GM18520 (cell line): ENCODE measurements around the gene NRXN3.

Source experiments
- ATAC-seq: cut with Tn5 transposase; IDR thresholded peaks from one replicate; pipeline ENCODE4 v1.9.1; 2021; ENCODE audit not compliant: unreplicated experiment

NRXN3 gene

GRCh38 chr14:79829405-79830166, 1659.4 kb downstream of the NRXN3 start:
- ATAC-seq, result no peak

- no peak for ATAC-seq
Observed at GRCh38 chr14:79831195-79831892, 1661.2 kb downstream of the NRXN3 start.

DNA sequence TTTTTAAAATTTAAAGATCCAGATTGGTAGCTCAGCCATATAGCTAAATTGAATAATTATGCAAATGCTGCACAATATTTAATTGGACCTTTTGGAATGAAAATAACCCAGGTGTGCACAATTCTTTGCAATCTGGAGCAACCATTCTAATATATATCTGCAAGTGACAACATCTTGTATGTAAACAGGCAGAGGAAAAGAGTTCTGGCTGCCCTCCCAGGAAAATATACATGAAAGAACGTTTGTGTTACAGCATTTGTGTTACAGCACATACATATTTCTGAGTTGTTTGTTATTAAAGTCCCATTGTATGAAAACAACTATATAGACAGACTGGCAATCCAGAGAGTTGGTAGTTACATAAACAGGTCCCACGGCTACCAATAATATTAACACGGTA, 1663.6 kb downstream of the NRXN3 start:
- ATAC-seq, result no peak

DNA sequence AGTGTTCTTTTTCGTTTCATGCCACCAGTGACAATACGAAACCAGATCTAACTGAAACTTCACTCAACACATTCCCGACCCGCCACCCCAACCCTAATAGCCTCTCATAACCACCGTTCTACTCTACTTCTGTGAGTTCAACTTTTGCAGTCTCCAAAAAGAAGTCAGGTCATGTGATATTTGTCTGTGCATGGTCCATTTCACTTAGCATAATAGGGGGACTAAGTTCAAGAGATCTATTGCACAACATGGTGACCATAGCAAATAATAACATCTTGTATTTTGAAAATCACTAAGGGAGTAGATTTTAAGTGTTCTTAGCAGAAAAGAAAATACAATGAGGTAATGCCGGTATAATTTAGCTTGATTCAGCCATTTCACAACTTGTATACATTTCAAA, 1664.7 kb downstream of the NRXN3 start:
- no peak for ATAC-seq

DNA sequence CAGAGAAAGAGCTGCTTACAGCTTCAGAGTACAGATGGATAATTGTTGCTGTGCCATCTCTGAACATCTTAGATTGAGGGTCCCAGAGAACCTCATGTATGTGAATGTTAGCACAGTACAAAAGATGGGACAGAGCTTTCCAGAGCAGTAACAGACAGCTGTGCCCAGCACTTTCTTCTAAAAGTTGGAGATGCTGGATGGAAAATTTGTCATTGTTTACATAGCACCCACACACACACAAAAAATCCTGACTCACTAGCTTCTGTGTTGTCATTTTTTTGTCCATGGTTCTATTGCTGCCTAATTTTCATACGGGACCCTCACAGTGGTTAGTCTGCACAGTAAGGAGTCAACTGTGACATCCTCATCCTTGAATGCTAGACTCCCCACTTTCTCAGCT, 1666.4 kb downstream of the NRXN3 start:
- no peak for ATAC-seq

DNA sequence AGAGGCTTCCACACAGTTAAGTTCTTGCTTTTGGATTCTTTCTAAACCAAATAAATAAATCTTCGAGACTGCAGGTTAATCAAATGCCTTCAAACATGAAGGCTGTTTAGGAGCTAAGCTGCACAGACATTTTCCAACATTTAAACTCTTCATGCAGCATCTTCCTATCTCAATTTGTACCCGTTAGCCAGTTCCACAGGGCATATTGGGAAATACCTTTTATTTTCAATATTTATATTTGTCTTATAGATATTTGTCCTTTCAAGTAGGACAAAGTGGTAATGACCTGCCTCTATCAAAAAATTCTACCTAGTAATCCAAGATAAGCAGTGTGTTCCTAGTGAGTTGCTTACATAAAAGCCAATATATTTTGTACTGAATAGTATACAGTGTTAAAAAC, 1667.5 kb downstream of the NRXN3 start:
- ATAC-seq, result no peak

- ATAC-seq, result no peak
Observed at GRCh38 chr14:79840103-79840502, 1669.9 kb downstream of the NRXN3 start.

DNA sequence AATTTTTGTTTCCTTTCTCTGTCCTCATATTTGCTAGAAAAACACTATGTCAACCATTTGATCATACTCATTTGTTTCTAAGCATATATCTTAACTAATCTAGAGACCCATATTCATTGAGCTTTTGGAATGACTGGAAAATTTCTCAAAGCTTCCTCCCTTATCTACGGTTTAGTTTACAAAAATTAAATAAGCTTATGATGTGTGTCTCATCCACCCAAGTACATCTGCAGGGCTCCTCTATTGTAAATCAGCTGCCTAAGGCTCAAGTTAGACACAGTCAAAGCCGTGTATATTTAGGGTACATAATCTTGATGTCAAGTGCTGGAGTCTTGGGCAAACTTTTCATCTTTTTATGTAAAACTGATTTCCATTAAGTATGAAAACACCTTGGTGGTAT, 1670.7 kb downstream of the NRXN3 start:
- no peak for ATAC-seq

- no peak for ATAC-seq
Observed at GRCh38 chr14:79841433-79841832, 1671.3 kb downstream of the NRXN3 start.

- ATAC-seq, result no peak
Observed at GRCh38 chr14:79842270-79842669, 1672.1 kb downstream of the NRXN3 start.

DNA sequence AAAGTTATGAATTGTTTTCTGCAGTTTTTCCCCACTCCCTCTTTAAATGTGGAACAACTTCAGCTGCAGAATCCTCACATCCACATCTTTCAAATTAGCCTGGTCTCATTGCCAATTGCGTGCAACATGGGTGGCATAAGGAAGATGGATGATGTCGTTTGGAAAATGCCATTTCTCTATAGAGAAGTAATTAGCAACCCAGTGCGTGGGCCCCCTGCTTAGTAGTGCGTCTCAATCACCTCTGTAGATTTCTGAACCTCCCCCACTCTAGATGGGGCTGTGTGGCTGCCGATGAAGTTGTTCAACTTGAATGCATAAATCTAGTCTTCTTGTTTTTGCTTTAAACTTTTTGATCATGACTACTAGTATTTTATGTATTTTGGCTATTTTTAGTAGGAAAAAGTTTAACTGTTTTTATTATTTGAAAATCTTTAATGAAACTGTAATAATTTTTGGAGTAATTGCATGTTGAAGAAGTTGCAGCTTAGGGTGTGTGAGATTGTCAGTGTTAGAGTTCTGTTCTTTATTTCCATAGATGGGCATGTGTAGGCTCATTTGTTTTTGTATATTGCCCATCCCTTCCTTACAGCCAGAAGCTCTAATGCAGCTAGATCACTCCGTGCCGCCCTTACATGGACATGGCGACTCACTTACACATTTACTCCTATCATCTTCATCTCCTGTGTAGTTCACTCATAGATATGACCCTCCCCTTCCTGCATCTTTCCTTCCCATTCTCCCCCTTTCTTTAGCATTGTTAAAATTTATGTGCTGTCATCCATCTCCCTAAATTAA, 1683.0 kb downstream of the NRXN3 start:
- no peak for ATAC-seq

- ATAC-seq, result no peak
Observed at GRCh38 chr14:79855789-79856188, 1685.6 kb downstream of the NRXN3 start.

DNA sequence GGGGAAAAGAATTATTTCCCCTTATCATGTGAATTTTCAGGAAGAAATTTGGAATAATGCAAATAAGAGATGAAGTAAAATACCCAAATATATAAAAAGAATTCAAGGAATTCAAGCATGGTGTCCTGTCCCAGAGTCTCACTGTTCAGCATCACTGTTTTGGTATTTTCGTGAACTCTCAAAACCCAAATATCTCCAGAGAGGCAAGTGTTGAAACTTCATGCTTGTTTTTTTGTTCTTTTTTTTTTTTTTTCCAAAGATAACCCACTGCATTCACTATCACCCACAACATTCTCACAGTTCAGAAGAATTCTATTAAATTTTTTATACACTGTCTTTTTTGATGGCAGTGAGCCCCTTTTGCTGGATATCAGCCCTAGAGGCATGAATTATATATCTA, 1686.2 kb downstream of the NRXN3 start:
- no peak for ATAC-seq

DNA sequence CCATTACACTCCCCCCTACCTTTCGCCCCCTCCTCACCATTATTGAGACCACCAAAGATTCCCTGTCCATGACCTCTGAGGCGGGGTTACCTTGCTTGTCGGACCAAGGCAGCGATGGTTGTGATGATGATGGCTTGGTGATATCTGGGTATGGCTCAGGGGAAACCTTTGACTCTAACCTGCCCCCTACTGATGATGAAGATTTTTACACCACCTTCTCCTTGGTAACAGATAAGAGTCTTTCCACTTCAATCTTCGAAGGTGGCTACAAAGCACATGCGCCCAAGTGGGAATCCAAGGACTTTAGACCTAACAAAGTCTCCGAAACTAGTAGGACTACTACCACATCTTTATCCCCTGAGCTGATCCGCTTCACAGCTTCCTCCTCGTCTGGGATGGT, 1690.9 kb downstream of the NRXN3 start:
- ATAC-seq, result no peak

DNA sequence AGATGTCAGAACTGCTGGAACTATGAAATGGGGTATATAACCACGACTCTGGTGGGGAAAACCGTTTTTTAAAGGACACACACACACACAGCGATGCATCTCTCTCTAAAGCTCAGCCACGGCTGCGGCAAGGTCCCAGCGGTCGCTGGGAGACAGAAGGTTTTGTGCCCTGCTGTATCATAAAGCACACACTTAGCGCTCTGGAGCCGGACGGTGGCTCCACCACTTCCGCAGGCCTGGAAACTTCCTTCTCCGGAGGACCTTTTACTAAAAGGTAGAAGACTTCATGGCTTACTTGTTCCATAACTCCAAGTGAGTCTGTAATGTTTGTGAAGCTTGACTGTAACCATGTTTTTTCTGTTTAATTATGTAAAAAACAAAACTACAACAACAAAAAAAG, 1691.9 kb downstream of the NRXN3 start:
- no peak for ATAC-seq

DNA sequence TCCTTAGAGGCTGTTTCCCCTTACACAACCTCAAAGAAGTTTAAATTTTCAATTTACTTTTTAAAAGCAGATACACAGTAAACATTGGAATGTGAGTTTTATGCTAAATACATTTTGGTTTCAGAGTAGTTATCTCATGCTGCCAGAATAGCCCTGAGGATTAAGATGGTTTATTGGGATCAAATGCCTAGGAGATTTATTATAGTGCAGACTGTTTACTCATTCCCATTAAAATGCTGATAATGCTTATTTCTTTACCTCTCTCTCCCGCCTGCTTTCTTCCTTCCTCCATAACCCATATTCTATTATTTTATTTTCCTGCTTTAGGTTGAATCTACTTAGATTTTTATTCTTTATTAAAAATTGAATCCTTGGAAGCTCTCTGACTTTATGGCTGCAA, 1701.0 kb downstream of the NRXN3 start:
- ATAC-seq, result no peak

- ATAC-seq, result no peak
Observed at GRCh38 chr14:79878229-79878628, 1708.1 kb downstream of the NRXN3 start.

DNA sequence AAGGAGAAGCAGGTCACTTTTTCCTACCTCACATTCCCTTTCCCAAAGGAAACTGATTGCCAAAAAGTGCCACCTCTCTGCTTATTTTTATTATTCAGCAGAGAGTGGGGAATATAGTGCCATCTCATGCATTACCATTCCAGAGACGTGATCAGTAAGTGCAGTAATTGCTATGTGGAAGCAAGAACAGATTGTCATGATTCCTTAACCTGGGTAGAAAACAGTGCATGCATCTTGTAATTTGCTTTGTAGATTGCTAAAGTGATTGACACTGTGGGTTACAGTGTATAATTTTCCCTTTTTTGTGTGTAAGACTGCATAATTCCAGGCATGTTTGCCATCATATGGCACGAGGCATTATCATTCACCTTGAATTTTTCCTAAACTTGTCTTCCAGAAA, 1708.6 kb downstream of the NRXN3 start:
- no peak for ATAC-seq

DNA sequence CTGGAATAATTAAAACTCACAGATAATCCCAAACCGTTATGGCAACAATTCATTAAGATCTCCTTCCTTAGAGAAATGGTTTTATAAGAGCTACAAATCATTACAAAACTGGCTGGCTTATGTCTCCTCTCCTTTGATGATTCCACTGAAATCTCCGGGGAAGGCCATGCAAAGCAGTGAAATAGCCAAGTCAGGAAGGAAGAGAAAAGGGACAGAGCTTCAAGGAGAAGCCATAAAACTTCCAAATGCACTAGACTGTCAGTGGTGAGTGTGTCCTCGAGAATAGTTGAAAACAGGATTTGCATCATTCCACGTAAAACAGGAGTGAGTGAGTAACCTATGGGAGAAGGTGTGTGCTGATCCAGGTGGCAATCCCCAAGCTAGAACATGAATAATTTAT, 1711.1 kb downstream of the NRXN3 start:
- ATAC-seq, result no peak

DNA sequence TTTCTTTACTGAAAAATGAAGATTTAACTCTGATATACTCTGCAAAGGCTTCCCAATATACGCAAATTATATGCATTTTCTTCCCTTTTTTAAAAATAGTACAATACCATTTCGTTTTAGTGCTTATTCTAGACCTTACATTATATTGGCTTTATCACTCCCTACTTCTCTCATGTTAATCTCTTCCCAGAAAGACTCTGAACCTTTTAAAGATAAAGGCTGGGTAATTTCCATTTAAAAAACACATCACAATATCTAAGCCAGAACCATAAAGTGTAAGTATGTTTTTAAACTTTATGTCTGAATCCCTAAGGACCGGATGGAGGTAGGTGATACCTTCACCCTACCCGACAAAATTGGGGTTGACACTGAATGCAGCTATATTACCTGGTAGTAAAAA, 1720.4 kb downstream of the NRXN3 start:
- no peak for ATAC-seq

DNA sequence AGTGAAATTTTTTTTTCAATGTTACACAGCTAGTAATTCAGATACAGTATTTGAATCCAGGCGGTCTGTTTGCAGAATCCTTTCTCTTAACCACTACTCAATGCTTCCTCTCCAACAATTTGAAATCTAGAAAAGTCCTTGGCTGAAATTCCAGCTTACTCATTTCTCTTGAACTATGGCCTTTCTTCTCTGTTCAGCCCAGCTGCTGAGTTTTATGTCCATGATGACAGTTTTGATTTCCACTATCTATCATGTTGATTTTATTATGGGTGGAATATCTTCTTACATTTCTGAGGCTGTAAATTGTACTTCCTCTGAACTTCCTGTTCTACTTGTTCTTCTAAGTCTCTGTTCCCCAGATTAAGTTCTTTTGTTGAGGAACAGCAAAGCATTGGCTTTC, 1725.8 kb downstream of the NRXN3 start:
- ATAC-seq, result no peak

GRCh38 chr14:79899610-79900009, 1729.4 kb downstream of the NRXN3 start:
- ATAC-seq, result no peak
